GM19438 (cell line): Measurements from ENCODE around the gene HMGN1.
"Not testable (repeated sequence)": the region's sequence is repeated elsewhere in the genome, so short reads cannot be mapped to it uniquely, and the experiment has no call there.

Source experiments
- ATAC-seq: cut with Tn5 transposase; IDR thresholded peaks from one replicate; pipeline ENCODE4 v1.9.1; 2021; ENCODE audit warnings: low read depth; ENCODE audit not compliant: unreplicated experiment

The HMGN1 gene, protein sequence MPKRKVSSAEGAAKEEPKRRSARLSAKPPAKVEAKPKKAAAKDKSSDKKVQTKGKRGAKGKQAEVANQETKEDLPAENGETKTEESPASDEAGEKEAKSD

DNA sequence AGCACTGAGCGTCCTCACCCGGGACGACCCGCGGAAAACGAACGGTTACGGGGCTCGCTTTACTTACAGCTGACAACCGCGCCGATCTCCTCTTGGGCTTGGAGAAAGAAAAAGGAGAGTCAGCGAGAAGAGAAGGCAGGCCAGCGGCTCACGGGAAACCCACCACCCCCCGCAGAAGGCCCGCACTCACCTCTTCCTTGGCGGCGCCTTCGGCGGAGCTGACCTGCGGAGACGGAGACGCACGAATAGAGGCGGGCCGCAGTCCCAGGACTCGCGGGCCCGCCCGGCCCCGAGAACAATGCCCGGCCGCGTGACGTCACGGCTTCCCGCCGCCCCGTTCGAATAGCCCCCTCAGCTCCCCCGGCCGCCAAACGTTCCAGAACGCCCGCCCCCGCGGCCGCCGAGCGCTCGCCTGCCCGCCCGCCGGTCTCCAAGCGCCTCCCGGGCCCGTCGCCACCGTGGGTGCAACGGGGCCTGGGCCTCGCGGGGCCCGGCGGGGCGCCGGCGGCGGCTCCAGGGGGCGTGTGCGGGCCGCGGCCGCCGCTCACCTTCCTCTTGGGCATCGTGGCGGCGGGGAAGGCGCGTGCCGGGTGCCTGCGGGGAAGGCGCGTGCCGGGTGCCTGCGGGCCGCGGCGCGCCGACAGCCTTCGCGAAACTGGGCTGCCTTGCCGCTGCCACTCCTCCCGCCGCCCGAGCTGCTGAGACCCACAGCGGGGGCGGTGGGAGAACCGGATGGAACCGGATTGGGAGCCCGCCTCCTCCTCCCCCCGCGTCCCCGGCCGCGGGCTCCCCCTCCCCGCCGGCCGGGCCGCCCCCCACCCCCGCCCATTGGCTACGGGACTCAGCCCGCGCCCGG lies at the start of gene HMGN1:
TSS of gene HMGN1 (minus strand) at position 734 of the 856 bp plus-strand sequence. CDS start at position 563, 171 bp downstream.
- ATAC-seq, result peak; percentile 51

DNA sequence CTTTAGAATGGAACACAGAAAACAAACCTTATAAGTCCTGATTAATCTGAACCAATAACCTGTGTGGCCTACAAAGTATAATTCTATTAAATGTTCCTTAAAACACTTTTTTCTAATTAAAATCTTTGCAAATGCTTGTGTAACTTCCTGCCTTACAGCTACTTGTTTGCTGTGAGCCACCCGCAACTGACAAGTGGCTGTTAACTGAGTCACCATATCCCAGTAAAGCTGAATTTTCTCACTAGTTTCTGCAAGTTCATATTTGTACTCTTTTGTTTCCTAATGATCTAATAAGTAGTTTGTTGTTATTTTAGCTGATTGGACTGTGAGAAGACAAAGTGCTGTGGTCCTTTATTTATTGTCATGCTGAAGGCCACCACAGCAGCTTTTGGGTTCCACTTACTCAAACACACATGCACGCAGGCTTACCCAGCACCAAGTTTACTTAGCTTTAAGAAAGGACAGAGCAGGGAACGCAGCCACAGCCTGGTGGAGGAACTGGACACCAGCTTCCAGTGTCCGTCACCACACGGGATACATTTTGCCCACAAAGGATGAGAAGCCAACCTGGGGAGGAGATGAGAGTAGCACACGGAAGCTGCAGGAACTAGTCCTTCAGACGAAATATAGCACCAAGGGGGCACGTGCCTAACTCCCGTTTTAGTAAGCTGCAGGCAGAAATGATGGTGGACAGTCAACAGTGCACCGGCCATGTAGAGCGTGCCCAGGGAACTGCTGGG lies 48.9 kb upstream of the HMGN1 start:
- no peak for ATAC-seq

DNA sequence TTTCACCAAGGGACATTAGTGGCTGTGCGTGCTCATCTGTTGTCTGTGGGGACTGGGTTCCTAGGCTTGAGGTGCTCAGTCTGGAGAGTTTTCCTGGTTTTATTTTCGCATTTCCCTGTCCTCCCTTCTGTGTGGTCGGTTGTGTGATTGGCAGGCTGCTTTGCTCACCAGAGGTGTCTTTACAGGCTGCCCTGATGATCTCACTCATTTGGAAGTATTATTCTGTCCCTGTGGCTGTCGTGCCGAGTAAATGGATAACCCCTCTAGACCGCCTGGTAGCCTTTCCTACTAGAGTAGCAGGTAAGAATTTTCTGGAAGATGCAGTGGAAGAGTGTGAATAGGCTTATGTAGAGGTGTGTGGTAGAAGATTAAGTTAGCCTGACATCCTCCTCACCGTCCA lies 44.1 kb upstream of the HMGN1 start:
- no peak for ATAC-seq

DNA sequence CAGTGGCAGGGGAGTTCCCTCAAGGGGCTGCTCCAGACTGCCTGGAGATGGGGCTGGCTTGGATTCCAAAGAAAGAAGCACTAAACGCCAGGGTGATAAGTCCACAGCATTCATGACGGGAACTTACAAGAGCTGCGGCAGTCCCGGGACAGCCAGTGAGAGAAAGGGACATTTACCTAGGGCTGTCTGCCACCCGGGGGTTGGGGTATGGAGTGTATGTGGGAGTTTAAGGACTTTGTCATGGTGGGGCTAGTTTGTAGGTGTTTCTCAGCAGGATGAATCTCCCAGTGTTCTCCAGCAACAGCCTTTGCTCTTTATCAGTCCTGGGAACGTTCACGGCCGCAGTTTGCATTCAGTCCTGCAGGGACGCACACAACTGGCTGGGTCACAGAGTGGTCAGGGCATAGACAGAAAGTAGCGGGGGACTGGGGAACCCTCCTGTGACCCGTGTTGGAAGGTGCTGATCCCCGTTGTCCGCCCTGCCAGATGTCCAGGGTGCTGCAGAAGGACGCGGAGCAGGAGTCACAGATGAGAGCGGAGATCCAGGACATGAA lies 41.4 kb upstream of the HMGN1 start:
- ATAC-seq, result no peak

DNA sequence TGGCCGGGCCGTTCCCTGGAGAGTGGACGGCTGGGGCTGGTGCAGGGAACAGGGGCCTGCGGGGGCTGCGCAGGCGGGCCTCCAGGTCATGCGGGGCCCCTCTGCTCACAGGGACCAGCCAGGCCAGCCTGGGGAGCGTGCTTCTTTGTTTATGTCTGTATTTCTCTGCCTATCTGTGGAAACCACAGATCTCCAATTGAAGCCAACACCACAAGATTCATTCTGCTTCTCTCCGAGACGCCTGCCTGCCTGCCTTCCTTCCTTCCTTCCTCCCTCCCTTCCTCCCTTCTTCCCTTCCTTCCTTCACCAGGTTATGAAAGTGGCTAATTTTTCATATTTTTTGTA lies 39.9 kb upstream of the HMGN1 start:
- ATAC-seq, result no peak

DNA sequence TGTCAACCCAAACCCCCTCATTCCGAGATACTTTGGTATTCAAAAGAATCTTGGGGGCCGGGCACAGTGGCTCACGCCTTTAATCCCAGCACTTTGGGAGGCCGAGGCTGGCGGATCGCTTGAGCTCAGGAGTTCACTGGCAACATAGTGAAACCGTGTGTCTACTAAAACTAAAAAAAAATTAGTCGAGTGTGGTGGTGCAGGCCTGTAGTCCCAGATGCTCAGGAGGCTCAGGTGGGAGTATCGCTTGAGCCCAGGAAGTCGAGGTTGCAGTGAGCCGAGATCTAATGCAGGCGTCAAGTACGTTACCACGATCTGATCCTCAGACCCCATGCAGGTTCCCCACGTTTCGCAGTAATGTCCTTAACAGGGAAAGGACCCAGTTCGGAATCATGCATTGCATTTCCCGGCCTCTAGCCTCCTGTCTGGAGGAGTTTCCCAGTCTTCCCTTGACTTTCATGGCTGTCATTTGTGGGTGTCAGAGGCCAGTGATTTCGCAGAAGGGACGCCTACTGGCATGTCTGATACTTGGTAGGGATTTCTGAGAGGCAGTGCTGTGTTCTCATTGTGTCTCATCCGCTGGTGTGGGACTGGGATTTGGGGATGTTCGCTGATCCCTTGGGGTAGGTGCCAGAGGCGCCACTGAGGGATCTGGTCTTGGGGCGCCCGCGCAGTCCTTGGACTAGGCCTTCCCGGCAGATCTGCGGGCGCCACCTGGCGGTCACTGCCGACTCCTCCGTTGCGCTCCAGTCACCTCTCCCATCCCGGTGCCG lies 39.3 kb upstream of the HMGN1 start:
- peak; percentile 69 for ATAC-seq

DNA sequence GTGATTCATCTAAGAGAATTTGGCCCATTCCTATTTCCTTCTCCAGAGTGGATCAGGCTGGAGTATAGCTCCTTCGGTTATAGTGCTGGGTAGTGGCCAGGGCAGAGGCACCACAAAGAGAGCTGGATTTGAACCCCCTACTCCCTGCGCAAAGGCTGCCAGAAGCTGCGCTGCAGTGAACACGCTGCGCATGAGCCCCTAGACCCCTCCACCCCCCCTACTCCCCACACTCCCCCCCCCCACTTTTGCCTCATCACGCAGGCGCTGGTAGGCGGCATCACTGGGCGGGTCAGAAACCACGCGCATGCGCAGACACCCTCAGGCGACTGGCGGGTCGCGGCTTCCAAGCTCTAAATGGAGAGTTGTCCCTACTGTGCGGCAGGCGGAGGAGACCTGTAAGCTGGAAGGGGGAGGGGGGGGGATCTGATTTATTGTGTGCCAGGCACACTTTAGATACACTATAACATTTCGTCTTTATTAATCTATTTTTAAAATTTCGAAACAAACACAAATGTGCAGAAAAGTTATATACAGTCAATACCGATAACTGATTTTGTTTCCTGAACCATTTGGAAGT lies 38.7 kb upstream of the HMGN1 start:
- peak; percentile 50 for ATAC-seq

DNA sequence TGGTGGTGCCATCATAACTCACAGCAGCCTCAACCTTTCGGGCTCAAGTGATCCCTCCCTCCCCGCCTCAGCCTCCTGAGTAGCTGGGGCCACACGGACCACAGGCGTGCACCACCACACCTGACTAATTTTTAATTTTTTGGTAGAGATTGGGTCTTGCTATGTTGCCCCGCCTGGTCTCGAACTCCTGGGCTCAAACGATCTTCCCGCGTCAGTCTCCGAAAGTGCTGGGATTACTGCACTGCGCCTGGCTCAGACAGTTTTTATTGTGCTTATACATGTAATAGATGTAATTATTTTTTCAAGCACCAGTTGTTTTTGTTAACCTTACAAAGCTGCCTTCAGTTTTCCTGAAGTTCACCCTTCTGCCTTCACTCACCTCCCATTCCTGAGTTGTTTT lies 38.0 kb upstream of the HMGN1 start:
- no peak for ATAC-seq

DNA sequence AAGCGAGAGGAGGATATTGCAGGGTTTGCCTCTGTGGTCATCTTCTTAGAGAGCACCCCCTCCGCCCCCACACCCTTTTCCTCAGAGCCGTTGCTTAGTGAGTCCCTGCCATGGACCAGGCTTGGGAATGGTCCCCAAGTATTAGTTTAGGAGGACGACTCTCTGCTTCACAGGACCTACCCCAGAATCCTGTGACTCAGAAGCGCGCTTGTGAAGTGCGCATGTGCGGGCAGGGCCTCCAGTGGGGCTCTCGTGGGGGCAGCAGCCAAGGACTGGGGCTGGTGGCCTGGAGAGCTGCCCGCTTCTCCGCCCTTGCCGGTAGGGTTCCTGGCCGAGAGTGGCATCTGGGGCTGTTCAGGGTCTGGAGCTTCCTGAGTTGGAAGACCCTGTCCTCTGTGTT lies 37.3 kb upstream of the HMGN1 start:
- ATAC-seq, result no peak

DNA sequence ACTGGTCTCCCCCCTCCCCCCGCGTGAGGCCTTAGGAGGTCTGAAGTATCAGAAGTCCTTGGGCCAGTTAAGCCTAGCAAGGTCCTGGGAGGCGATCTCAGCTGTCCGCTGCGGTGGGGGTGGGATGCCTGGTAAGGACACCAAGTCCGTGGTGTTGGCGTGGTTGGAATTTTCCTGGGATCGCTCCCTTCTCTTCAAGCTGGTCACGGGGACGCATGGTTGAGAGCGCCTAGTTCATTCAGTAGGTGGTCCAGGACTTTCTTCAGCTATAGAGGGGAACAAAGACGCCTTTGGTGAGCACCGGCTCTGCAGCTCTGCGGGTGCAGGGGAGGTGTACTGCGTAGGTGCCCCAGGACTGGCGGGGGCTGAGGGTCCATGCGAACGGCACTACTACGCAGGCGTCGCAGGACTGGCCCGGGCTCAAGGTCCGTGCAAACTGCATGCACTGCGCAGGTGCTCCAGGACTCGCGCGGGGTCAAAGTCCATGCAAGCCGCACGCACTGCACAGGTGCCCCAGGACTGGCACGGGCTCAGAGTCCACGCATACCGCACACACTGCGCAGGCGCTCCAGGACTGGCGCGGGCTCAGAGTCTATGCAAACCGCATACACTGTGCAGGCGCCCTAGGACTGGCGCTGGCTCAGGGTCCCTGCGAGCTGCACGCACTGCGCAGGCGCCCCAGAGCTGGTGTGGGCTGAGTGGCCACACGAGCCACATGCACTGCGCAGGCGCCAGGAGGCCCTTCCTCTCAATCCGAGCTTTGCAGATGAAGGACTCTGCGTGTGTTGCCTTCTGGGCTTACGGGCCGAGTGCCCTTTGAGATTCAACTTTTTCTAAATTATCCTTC lies 36.6 kb upstream of the HMGN1 start:
- peak; percentile 39 for ATAC-seq

DNA sequence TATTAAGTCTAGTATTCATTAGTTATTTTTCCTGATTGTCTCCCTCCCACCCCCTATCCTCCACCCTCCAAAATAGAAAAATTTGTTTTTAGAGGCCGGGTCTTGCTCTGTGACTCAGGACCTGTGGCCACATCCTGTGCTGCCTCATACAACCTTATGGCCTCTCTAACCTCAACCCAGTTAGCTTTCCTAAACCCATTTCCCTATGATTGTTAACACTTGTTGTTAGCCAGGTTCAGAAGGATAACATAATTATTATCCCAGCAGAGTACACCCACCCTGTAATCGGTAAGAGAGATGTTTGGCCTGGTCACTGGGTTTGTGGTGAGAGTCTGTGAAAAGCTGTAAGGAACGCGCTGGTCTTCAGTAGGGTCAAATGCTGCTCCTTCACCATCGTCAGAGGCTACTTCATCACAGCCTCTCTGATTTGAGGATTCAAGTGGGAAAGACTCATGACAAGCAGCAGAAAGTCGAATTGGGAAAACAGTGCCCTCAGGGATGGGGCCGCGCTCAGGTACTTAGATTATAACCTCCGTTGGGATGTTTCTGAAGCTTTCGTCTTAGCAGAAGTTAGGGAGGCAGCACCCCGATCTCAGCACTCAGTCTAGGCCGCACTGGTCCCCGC lies 35.9 kb upstream of the HMGN1 start:
- ATAC-seq, result no peak

DNA sequence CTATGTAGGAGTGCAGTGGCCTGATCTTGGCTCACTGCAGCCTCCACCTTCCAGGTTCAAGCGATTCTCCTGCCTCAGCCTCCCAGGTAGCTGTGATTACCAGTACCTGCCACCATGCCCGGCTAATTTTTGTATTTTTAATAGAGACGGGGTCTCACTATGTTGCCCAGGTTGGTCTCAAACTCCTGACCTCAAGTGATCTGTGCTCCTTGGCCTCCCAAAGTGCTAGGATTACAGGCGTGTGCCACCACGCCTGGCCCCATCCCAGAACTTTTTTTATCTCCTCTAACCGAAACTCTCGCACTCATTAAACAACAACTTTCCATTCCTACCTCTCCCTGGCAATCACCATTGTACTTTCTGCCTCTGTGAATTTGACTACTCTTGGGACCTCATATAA lies 33.2 kb upstream of the HMGN1 start:
- not testable (repeated sequence) for ATAC-seq

DNA sequence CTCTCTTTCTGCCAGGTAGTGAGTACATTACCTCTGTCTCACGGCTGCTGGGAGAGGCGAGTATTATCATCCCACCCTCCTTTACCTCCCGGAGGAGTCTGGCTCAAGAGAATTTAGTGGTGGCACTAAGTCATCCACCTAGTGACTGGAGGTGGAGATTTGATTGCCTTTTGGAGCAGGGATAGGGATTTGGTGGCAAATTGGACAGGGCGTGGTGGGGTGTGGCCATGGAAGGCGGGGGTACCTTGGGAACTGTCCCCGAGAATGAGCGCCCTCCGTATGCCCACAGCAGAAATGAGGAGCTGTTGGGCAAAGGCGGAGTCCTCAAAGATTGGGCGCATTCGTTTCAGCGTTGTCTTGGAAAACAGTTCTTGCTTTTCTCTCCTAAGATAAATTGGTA lies 32.1 kb upstream of the HMGN1 start:
- no peak for ATAC-seq

DNA sequence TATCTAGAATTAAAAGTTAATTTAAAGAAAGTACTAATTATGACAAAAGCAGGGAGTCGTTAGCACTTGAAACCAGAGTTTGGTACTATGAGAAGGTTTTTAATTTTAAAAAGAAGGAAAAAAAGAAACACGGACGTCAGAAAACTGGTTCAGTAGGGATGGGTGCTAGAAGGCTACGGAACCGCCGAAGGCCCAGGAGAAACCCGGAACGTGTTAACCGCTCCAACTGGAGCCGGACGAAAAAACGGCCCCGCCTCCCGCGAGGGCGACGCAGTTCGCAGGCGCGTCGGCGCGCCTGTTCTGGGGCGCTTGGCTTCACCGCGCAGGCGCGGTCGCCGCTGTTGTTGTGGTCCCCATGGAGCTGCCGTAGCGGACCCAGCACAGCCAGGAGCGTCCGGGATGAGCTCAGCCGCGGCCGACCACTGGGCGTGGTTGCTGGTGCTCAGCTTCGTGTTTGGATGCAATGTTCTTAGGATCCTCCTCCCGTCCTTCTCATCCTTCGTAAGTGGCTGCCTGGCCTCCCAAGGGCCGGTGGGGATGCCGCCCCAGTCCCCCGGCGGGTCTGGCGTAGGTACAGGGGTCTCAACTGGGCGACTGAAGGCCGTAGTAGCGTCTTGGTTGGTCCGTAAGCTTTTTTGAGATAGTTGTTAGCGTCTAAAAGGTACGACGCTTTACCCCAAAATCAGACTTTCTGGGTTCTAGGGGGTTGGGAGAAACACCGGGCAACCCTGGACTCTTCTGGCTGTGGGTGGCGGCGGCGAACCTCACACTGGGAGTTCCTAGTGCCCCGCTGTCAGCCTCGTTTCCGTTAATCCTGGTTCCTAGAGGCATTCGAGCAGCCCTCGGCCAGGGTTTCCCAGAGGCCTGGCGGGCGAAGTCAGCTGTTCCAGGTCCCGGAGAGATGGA lies 31.4 kb upstream of the HMGN1 start:
- peak; percentile 92 for ATAC-seq

DNA sequence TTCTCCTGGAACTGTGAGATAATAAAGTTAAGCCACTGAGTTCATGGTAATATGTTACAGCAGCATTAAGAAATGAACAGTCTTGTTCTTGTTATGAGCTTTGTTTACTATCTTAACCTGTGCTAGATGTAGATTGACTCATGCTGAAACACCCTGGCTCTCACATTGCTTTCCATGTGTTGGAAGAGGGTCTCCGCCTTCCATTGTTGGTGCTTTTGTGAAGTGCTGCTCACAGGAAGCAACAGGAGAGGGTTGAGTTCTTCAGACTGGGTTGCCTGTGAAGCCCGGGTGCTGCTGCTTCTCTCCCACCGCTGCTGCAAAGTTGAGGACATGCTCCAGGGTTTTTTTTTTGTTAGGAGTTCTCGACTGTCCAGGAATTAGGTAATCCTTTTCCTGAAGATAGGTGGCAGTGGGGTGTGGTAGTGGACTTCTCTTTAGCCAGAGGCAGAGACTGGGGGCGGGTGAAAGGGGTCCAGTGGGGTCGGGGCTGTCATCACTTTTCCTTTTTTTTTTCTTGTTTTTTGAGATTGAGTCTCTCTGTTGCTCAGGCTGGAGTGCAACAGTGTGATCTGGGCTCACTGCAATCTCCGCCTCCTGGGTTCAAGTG lies 28.7 kb upstream of the HMGN1 start:
- no peak for ATAC-seq

DNA sequence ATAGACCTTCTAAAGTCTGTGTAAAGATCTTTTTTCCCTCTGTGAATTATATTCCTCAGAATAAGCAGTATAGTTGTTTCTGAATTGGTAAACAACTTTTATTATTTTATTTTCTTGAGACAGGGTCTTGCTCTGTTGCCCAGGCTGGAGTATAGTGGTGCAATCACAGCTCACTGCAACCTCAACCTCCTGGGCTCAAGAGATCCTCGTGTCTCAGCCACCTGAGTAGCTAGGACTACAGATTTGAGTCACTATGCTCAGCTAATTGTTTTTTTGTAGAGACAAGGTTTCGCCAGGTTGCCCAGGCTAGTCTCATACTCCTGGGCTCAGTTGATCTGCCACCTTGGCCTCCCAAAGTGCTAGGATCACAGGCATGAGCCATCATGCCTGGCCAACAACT lies 26.6 kb upstream of the HMGN1 start:
- ATAC-seq, result no peak

DNA sequence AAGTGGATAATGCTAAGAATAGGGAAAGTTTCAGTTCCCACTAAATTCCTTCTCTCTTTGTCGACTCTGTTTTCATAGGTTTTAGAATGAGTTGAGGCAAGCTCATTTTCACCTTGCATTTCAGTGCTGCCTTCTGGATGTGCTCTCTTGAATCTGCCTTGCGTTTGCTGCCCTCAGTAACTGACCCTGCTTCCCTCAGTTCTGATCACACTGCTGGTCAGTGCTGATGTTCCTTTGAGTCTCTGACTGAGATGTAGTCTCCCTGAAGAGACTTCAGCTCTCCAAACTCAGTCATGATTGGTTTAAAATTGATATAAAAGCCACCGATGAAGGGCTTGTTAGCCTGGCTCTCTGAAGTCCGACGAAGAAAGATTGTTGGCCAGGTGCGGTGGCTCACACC lies 25.2 kb upstream of the HMGN1 start:
- no peak for ATAC-seq

DNA sequence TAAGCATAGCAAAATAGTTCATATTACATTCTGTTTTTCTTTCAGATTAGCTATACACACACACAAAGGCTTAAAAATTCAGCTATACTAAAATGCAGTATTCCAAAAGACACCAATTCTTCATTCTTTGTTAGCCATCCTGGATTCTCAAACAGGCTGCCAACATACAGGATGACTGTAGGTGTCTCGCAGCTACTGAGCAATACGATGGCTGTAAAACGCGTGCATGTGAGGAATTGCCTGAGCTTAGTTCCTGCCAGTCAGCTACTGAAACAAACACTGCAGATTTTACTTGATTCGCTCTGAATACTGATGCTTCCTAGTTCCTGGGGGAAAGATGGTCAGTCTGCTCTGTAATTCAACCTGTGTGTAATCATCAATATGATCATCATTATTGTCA lies 24.7 kb upstream of the HMGN1 start:
- ATAC-seq, result no peak
